Activated T-cell treated with anti-CD3 and anti-CD28 coated beads for 4 hours (primary cell): ENCODE data around the gene PRODH.
"Not testable (repeated sequence)": the region's sequence is repeated elsewhere in the genome, so short reads cannot be mapped to it uniquely, and the experiment has no call there.

Experiments used
- DNase-seq: peaks from one replicate; pipeline ENCODE4 v3.0.0-alpha.2; 2020

The PRODH gene

GRCh38 chr22:18968011-18968749 lies 32.1 kb upstream of the PRODH start:
- DNase-seq = no peak

DNA sequence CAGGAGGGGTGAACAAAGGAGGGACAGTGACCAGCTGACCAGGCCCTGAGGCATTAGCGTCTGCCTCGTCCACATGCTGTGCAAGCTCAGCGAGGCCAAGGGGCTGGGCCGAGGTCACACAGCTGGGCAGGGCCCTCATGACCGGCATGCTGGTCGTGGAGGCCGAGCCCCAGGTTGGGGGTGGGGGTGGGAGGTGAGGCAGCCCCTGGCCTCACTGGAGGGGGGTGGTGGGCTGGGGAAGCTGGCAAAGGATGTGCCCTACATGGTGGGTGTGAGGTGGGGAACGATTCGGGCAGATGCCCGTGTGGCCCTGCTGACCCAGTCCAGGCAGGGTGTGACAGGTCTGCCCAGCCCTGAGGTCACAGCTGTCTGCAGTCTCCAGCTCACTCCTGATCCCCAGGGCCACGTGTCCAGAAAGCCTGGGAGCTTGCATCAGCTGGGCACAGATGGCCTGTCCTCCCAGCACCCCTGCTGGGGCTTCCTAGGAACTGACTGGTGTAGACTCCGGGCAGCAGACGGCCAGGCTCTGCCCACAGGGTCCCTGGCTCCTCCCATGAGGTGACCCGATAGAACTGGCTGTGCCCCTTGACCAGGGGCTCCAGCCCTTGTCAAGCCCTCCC lies 31.4 kb upstream of the PRODH start:
- not testable (repeated sequence) for DNase-seq

GRCh38 chr22:18966748-18967147 lies 30.7 kb upstream of the PRODH start:
- DNase-seq = no peak

DNA sequence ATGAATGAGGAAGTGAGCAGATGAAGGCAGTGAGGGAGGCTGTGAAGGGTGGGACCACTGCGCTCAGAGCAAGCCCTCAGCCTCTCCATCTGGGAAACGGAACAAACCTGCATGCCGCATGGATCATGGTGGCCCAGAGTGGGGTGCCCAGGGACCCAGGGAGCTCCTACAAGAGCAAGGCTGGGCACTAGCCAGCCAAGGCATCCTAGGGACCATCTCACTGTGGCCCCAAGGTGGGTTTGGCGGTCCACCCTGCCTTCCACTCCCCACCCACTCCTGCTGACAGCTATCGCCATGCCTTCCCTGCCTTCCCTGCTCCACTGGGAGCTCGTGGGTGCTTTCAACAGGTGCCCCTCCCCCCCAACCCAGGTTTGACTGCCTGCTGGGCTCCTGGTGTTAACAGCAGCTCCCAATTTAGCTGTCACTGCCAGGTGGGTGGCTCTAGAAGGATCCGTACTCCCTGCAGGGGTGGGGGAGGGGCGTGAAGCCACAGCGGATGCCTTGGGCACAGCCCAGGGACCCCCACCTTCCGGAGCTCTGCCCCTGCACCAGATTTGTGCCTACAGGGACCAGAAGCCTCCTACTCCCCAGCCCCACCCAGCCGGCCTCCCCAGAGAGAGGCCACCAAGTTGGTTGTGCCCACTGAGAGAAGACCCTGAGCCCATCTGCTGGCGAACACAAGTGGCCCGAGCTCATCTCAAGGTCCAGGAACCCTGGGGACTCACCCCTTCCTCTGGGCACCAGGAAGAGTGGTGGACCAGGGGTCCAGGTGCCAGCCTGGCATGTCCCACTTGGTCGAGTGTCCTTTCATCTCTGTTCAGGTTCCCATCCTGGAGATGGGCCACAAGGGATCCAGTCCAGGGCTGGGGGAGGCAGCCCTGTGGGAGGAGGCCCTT lies 29.7 kb upstream of the PRODH start:
- DNase-seq = no peak

DNA sequence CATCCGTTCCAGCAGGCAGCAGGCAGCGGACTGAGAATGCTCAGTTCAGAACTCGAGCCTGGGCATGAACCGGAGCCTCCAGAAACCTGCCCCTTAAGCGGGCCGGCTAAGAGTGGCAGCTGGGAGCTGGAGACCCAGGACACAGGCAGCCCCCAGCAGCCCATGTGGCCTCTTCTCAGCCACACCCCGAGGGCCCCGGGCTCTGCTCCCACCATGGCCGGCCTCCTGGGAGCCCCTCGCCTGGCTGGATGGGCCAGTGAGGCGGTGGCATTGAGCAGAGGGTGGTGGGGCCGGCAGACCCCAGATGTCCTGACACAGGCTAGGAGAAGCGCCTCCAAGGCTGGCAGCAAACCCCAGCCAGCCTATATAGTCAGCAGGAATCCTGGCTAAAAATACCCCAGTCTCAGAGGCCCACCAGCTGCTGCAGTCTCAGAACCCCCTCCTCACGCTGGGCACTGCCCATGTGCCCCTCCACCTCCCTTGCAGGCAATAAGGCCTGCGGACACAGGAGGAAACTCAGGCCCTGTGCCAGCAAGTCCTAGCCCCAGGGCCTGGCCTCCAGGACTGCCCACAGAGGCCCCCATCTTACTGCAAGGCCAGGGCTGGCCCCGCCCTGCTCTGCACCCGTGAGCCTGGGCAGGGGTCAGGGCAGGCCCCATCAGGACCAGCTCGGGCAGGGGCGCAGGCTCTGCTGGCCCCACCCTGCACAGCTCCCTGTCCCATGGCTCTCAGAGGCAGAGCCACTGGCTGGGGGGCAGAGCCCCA lies 28.6 kb upstream of the PRODH start:
- not testable (repeated sequence) for DNase-seq

GRCh38 chr22:18964051-18964450 lies 28.0 kb upstream of the PRODH start:
- DNase-seq = not testable (repeated sequence)

DNA sequence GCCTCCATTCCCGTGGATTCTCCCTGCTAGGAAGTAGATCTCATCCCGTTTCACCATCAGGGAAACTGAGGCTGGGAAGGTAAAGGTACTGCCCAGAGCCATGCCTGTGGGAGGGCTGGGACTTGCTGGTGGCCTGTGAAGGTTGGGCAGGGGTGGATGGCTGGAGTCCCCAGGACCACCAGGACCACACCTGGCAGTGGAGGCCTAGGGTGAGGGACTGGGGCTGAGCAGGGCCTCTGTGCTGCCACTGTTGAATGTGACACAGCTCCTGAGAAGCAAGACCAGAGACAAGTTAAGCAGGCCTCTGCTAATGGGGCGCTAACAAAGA lies 26.2 kb upstream of the PRODH start:
- DNase-seq = no peak

- not testable (repeated sequence) for DNase-seq
Observed at GRCh38 chr22:18961632-18962307, 25.7 kb upstream of the PRODH start.

DNA sequence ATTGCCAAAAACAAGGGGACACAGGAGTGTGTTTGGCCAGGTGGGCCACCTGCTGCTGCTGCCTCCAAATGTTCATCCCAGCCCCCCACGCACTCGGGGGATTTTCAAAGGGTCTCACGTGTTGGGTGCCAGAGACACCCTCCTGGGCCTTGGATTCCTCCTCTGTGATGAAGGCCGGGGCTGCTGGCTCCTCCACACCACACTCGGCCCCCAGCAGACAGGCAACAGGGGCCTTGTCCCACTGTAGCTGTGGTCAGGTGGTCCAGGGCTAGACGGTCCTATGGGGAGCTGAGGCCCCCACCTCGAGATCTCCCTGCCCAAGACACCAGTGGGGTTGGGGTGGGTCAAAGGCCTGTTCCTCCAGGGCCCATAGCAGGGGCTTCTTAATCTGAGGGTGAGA lies 25.1 kb upstream of the PRODH start:
- not testable (repeated sequence) for DNase-seq

GRCh38 chr22:18960166-18960820 lies 24.2 kb upstream of the PRODH start:
- not testable (repeated sequence) for DNase-seq

DNA sequence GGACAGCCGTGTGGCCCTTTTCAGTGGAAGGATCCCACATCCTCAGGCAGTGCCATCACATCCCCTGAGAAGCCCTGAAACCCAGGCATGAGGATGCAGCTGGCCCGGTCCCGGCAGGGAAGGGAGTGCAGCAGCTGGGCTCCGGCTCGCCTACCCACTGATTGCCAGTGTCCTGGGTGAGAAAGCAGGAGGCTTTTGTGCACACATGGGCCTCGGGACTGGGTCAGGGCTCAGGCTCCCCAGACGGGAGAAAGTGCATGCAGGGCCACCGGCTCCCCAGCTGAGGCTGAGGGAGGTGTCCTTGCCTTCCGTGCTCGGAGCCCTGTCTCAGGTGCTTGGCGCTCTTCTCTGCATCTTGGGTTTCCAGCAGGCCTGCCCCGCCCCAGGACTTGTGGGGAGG lies 23.6 kb upstream of the PRODH start:
- DNase-seq = not testable (repeated sequence)

GRCh38 chr22:18959266-18959665 lies 23.2 kb upstream of the PRODH start:
- DNase-seq = not testable (repeated sequence)

DNA sequence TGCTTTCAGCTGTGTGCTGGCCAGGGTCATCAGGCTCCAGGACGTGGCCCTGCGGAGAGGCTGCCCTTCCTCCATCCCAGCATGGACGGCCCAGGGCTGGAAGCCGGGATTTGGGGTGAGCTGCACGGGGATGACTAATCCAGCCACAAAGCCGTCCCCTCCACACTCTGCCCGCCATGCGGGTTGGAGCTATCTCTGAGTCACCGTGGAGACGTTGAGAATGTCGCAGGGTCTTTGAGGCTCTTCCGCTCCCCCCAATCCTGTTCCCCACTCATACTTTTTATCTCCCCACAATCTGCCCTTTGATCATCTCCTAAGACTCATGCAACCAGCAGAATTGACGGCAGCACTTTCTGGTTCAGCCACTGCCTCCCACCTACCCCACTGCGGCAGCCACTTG lies 22.6 kb upstream of the PRODH start:
- DNase-seq = peak; percentile 4

GRCh38 chr22:18958321-18958705 lies 22.2 kb upstream of the PRODH start:
- not testable (repeated sequence) for DNase-seq

- not testable (repeated sequence) for DNase-seq
Observed at GRCh38 chr22:18957621-18958320, 21.7 kb upstream of the PRODH start.

DNA sequence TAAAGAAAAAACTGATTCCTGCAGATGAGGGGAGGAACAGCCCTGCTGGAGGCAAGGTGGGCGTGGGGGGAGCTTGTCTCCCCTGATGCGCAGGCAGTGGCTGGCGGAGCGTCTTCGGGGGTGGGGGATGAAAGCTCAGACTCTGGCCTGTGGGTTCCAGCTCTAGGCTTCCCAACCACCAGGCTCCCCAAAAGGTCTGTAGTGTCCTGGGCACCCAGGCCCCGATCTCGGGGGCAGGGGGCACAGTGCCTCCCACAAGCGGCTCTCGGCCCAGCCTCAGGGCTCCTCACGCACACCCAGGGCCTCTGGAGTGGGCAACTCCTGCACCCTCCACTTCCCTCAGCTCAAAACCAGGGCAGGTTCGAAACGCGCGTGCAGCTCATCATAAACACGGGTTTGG lies 20.9 kb upstream of the PRODH start:
- not testable (repeated sequence) for DNase-seq

GRCh38 chr22:18956121-18956895 lies 20.2 kb upstream of the PRODH start:
- DNase-seq = not testable (repeated sequence)

GRCh38 chr22:18955696-18956095 lies 19.6 kb upstream of the PRODH start:
- no peak for DNase-seq

DNA sequence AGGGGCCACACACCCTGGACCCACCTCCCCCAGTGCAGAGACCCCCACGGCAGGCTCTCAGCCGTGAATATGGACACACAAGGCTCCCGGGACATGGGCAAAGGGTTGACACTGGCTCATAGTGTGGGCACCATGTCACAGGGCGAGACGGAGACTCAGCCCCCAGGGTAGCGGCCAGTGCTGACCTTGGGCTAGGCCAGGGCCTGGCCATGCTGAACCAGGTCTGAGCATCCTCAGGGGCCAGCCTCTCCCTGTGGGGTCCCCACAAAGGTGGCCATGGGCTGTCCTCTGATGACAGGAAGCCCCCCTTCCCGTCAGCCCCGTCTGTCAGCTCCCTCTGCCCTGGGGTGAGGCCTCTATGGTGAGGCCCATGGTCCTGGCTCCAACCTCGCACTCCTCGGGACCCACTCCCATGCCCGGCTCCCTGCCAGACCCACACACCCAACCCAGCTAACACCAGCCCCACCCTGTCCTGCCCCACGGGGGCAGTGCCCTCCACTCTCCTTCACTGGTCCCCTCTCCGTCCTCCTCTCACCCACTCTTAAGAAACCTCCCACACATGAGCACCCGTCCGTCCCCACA lies 19.0 kb upstream of the PRODH start:
- DNase-seq = no peak
